ENCODE measurements around the gene PDE4B. TPM values are rescaled to one million over a fixed set of nuclear protein-coding genes. Genes with fewer than 3 reads are reported as not detected.
"Not testable (repeated sequence)": the region's sequence is repeated elsewhere in the genome, so short reads cannot be mapped to it uniquely, and the experiment has no call there.

PDE4B gene
- total RNA-seq, 4 donors from 2014 or later, result 0.08 to 6.7 (median 3.4) TPM

DNA sequence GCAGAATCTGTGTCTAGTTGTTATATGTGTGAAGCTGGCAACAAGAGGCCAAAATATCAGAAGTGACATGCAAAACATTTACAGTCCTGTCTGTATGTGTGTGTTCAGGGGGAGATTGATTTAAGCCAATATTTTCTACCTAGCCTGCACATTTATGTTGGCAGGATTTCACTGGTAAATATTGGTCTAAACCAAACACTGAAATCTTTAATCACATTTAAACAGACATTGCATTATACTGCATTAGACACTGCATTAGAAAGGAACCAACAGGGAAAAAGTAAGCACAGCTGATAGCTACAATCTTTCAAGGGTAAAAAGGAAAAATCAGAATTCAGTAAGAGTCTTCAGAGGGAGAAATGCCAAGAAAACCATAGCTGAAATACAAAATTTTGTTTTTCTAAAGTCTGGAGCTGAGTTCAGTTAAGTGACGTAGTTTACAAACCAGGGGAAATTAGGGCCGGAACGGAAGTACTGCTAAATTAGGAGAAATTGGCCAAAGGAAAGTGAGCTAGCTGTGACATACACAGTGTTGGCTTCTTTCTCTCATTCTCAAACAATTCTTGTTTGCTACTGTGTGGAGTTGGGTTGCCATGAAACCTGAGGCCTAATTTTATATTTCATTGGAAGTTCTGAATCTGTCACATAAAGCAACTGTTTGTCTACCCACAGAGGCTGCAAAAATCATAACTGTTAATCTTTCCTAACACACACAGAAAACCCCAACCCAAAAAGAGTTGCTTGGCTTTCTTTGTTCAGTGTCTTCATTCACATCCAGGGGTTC, 524.0 kb downstream of the PDE4B start:
- Histone ChIP-seq H3K27me3 (no peaks in the 10 kb centered on the region), H3K4me3 (no peak overlapping the region), H3K36me3 (no peaks in the 10 kb centered on the region), H3K9me3 (no peaks in the 10 kb centered on the region), H3K4me1 (peaks cover 0 to 11% (median 0%) of the 10 kb centered on the region in 3 donors), H3K27ac (peak overlapping the region in 3 of 4 donors; percentile 42 to 64 (median 54))
- intact Hi-C loops (cut with DNase I), result no loop called here
- WGBS, 2 donors, result 56 to 57% methylated on average over 3 of the region's 3 CpGs
- DNase-seq, result no peak
- no peak for TF ChIP-seq POLR2A (IDR thresholded peaks at IDR 0.05)
- TF ChIP-seq, protein P1, sequence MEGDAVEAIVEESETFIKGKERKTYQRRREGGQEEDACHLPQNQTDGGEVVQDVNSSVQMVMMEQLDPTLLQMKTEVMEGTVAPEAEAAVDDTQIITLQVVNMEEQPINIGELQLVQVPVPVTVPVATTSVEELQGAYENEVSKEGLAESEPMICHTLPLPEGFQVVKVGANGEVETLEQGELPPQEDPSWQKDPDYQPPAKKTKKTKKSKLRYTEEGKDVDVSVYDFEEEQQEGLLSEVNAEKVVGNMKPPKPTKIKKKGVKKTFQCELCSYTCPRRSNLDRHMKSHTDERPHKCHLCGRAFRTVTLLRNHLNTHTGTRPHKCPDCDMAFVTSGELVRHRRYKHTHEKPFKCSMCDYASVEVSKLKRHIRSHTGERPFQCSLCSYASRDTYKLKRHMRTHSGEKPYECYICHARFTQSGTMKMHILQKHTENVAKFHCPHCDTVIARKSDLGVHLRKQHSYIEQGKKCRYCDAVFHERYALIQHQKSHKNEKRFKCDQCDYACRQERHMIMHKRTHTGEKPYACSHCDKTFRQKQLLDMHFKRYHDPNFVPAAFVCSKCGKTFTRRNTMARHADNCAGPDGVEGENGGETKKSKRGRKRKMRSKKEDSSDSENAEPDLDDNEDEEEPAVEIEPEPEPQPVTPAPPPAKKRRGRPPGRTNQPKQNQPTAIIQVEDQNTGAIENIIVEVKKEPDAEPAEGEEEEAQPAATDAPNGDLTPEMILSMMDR (IDR thresholded peaks at IDR 0.05), result no peak

DNA sequence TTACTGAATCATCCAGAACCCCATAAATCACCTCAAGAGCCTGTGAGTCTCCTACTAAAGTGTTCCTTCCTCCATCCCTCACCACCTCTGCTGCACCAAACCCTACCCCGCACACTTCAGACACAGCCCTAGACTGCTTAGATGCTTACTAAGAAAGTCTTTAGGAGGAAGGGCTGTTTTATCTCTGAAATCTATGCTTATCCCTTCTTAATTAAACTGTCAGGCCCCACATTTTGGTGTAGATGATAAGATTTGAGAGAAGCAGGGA, 524.5 kb downstream of the PDE4B start:
- no peak overlapping the region for H3K4me3 ChIP-seq
- no peaks in the 10 kb centered on the region for H3K27me3 ChIP-seq
- H3K27ac ChIP-seq, result peak overlapping the region in 3 of 4 donors; percentile 42 to 64 (median 54)
- H3K4me1 ChIP-seq, result peaks cover 0 to 11% (median 0%) of the 10 kb centered on the region in 3 donors
- no peaks in the 10 kb centered on the region for H3K9me3 ChIP-seq
- TF ChIP-seq POLR2A (IDR thresholded peaks at IDR 0.05), result no peak
- TF ChIP-seq, protein P1 (IDR thresholded peaks at IDR 0.05), result no peak
- DNase-seq, result no peak
- WGBS, 2 donors, result 75 to 80% methylated on average over 1 of the region's 1 CpG
- intact Hi-C loops (cut with DNase I), result no loop called here
- no peaks in the 10 kb centered on the region for H3K36me3 ChIP-seq

DNA sequence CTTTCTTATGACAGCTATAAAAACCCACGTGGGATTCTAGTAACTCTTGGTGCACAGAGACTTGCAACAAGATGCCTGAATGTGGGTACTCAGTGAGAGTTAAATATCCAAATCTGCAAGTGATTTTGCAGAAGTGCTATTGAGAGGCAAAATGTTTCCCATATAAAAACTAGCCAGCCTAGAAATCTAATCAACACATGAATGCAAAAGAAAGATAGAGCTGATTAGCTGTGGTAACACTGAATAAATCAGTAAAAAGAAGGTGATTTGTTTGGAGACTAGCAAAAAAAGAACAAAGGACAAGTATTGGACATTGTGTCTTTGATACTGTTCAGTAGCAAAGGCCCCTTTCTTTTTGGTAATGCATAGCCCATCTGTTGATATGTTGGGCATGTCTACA, 527.5 kb downstream of the PDE4B start:
- Histone ChIP-seq H3K27ac (no peak overlapping the region), H3K4me3 (no peak overlapping the region), H3K9me3 (no peaks in the 10 kb centered on the region), H3K27me3 (no peaks in the 10 kb centered on the region), H3K4me1 (peaks cover 0 to 11% (median 0%) of the 10 kb centered on the region in 3 donors), H3K36me3 (no peaks in the 10 kb centered on the region)
- 60% methylated on average over 1 of the region's 1 CpG for WGBS, 2 donors
- TF ChIP-seq, protein P1 (IDR thresholded peaks at IDR 0.05), result no peak
- no peak for TF ChIP-seq POLR2A (IDR thresholded peaks at IDR 0.05)
- intact Hi-C loops (cut with DNase I), result loop anchor here (10.0 kb wide), 1 partner anchor 45 kb away; no protein-coding TSS in a partner anchor
- no peak for DNase-seq

DNA sequence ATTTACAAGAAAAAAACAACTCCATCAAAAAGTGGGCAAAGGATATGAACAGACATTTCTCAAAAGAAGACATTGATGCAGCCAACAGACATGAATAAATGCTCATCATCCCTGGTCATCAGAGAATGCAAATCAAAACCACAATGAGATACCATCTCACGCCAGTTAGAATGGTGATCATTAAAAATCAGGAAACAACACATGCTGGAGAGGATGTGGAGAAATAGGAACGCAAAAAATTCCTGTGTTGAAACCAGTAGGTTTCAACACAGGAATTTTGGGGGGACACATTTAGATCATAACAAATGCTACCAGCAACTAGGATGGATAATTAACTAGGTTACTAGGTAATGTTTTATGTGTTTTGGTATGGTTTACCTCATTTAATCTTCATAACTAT, 529.8 kb downstream of the PDE4B start:
- WGBS, 2 donors, result 87 to 89% methylated on average over 2 of the region's 2 CpGs
- not testable (repeated sequence) for H3K27me3 ChIP-seq, H3K4me1 ChIP-seq, H3K9me3 ChIP-seq, H3K4me3 ChIP-seq, H3K36me3 ChIP-seq, H3K27ac ChIP-seq, DNase-seq
- intact Hi-C loops (cut with DNase I), result loop anchor here (10.0 kb wide), 1 partner anchor 48 kb away; no protein-coding TSS in a partner anchor

DNA sequence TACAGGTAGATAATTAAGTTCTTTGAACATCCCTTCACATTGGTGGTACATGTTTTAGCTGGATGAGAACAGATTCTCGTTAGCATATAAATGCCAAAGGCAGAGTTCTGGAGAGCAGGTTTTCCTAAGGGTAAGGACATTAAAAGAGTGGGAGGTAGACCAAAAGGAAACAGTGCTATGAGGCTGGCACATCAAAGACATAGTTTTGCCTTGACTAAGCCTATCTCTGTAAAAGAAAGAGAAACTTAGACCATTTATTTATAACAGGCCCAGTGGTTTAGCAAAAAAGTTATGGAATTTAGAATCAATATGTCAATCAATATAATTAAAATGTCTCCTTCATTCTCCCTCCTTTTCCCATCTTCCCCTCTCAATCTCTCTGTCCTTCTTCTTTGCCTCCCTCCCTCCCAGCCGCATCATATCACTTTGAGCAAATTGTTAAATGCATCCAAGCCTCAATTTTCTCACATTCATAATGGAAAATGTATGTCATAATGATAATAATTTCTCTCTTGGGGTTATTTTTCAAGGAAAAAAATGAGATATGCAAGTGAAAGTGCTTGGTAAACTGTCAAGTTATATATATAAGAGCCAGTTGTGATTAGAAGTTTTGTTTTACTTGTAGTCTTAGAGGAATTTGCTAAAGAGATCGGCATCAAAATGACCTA, 531.4 kb downstream of the PDE4B start:
- Histone ChIP-seq H3K27ac (no peak overlapping the region), H3K36me3 (no peaks in the 10 kb centered on the region), H3K27me3 (no peaks in the 10 kb centered on the region), H3K4me1 (no peaks in the 10 kb centered on the region), H3K4me3 (no peak overlapping the region), H3K9me3 (no peaks in the 10 kb centered on the region)
- TF ChIP-seq, protein P1 (IDR thresholded peaks at IDR 0.05), result no peak
- no peak for TF ChIP-seq POLR2A (IDR thresholded peaks at IDR 0.05)
- intact Hi-C loops (cut with DNase I), result loop anchor here (10.0 kb wide), 1 partner anchor 49 kb away; no protein-coding TSS in a partner anchor
- no peak for DNase-seq
- 56 to 63% methylated on average over 3 of the region's 3 CpGs for WGBS, 2 donors

Measured in esophagus squamous epithelium (tissue), 5 donors.